ENCODE results near the gene NANOGP8.

- TF ChIP-seq POLR2A (IDR thresholded peaks at IDR 0.05): no peak
- no peak for TF ChIP-seq CTCF (IDR thresholded peaks at IDR 0.05)
Measured at GRCh38 chr15:35126236-35126635, 41.1 kb upstream of the NANOGP8 start.
